ENCODE results near the gene FOXJ1.

The FOXJ1 gene

DNA sequence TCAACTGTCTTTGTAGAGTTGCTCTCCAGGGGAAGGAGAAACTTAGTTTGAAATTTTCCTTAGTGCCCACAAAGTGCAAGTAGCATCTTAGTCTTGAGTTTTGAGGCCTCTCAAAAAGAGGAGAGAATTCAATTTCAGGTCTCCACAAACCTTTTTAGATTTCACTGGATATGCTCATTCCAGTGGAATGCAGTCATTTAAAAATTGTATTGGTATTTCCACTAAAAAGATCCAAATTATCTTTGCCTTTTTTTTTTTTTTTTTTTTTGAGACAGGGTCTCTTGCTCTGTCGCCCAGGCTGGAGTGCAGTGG lies 6.9 kb upstream of the FOXJ1 start:
- TF ChIP-seq BACH2 (CRISPR knock-in tag; IDR thresholded peaks at IDR 0.05; ENCODE audit: borderline replicate concordance) = no peak
- TF ChIP-seq ZNF565 (CRISPR knock-in tag; conservative IDR thresholded peaks at IDR 0.05; ENCODE audit: low read depth) = no peak
- TF ChIP-seq ZNF8 (CRISPR knock-in tag; IDR thresholded peaks at IDR 0.05) = no peak
- TF ChIP-seq, protein P1, sequence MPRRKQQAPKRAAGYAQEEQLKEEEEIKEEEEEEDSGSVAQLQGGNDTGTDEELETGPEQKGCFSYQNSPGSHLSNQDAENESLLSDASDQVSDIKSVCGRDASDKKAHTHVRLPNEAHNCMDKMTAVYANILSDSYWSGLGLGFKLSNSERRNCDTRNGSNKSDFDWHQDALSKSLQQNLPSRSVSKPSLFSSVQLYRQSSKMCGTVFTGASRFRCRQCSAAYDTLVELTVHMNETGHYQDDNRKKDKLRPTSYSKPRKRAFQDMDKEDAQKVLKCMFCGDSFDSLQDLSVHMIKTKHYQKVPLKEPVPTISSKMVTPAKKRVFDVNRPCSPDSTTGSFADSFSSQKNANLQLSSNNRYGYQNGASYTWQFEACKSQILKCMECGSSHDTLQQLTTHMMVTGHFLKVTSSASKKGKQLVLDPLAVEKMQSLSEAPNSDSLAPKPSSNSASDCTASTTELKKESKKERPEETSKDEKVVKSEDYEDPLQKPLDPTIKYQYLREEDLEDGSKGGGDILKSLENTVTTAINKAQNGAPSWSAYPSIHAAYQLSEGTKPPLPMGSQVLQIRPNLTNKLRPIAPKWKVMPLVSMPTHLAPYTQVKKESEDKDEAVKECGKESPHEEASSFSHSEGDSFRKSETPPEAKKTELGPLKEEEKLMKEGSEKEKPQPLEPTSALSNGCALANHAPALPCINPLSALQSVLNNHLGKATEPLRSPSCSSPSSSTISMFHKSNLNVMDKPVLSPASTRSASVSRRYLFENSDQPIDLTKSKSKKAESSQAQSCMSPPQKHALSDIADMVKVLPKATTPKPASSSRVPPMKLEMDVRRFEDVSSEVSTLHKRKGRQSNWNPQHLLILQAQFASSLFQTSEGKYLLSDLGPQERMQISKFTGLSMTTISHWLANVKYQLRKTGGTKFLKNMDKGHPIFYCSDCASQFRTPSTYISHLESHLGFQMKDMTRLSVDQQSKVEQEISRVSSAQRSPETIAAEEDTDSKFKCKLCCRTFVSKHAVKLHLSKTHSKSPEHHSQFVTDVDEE (CRISPR knock-in tag; IDR thresholded peaks at IDR 0.05) = no peak
- no peak for TF ChIP-seq PPARA (CRISPR knock-in tag; IDR thresholded peaks at IDR 0.05; ENCODE audit: borderline replicate concordance)
- no peak for TF ChIP-seq SNAI2 (CRISPR knock-in tag; IDR thresholded peaks at IDR 0.05)
- TF ChIP-seq, protein P2, sequence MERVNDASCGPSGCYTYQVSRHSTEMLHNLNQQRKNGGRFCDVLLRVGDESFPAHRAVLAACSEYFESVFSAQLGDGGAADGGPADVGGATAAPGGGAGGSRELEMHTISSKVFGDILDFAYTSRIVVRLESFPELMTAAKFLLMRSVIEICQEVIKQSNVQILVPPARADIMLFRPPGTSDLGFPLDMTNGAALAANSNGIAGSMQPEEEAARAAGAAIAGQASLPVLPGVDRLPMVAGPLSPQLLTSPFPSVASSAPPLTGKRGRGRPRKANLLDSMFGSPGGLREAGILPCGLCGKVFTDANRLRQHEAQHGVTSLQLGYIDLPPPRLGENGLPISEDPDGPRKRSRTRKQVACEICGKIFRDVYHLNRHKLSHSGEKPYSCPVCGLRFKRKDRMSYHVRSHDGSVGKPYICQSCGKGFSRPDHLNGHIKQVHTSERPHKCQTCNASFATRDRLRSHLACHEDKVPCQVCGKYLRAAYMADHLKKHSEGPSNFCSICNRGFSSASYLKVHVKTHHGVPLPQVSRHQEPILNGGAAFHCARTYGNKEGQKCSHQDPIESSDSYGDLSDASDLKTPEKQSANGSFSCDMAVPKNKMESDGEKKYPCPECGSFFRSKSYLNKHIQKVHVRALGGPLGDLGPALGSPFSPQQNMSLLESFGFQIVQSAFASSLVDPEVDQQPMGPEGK (CRISPR knock-in tag; IDR thresholded peaks at IDR 0.05; ENCODE audit: borderline replicate concordance) = no peak
- no peak for ATAC-seq

DNA sequence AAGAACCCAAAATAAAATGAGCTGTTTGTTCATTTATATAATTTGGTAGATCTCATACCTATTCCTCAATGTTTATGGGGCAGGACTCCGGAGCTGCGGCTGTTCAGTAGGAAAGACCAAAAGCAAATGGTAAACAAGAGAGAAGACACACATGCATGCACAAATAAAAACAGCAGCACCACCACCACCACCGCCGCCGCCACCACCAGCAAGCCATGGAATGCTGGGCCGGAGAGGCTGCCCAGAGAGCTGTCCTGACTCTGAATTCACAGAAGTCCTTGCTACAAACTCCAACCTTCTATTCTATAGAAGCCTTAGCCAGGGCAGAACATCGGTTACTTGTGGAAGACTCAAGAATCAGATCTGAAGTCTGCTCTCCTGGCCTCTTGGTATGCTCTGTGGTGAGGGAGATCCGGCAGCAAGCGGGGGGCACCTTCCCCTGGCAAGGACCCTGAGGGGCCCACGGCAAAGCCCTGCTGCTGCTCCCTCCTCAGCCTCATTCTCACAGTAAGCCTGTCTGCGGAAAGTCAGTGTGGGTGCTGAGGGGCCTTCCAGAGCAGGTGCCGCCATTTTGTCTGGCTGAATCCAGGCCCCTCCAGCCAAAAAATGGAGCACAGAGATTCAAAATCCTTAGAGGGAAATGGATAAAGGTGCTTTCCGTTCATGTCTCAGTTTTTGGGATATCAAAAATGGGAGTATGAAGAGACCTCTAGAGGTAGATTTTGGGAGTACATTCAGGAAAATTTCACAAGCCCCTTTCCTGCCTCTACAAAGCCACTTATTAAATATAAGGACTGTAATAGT lies 6.4 kb upstream of the FOXJ1 start:
- ATAC-seq = peak; percentile 63

DNA sequence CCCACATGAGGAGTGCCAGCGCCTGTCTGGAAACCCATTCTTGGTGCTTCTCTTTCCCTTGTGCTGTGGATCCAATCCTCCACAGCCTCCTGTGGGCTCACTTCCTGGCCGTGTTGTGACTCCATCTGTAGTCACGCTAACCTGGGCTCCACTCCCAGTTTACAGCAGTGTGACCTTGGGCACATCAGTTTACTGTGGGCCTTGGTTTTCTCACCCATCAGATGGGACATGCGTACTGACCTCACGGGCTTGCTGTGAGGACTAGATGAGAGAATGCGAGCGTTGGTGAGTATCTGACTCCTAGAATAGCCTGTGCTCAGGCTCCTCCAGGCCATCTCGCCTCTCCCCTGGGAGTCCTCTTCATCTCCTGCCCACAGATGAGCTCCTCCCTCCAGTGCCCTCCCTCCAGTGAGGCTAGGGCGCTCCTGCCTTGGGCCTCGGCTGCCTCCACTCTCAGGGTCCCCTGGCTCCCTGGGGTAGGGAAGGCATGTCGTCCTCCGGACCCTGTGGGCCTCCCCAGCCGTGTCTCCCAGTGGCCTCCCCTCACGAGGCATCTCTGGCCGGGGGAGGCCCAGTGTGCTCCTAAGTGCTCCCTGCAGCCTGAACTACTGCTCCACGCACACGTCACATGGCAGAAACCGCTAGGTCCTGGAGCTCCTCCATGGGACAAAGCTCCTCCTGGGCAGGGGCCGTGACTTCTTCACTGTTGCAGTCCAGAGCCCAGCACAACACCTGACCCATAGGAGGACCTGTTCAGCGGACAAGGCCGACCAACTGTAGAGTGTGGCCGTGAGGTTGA lies 5.2 kb upstream of the FOXJ1 start:
- ATAC-seq = no peak
- TF ChIP-seq, protein P3, sequence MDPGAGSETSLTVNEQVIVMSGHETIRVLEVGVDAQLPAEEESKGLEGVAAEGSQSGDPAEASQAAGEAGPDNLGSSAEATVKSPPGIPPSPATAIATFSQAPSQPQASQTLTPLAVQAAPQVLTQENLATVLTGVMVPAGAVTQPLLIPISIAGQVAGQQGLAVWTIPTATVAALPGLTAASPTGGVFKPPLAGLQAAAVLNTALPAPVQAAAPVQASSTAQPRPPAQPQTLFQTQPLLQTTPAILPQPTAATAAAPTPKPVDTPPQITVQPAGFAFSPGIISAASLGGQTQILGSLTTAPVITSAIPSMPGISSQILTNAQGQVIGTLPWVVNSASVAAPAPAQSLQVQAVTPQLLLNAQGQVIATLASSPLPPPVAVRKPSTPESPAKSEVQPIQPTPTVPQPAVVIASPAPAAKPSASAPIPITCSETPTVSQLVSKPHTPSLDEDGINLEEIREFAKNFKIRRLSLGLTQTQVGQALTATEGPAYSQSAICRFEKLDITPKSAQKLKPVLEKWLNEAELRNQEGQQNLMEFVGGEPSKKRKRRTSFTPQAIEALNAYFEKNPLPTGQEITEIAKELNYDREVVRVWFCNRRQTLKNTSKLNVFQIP (CRISPR knock-in tag; IDR thresholded peaks at IDR 0.05; ENCODE audit: borderline replicate concordance, low read depth) = no peak
- TF ChIP-seq ESRRG (CRISPR knock-in tag; IDR thresholded peaks at IDR 0.05) (no peak), ARNTL (CRISPR knock-in tag; IDR thresholded peaks at IDR 0.05; ENCODE audit: borderline replicate concordance, low read depth) (no peak), ISL1 (CRISPR knock-in tag; IDR thresholded peaks at IDR 0.05) (no peak), ZC3H10 (CRISPR knock-in tag; IDR thresholded peaks at IDR 0.05) (no peak), TCF4 (CRISPR knock-in tag; IDR thresholded peaks at IDR 0.05; ENCODE audit: borderline replicate concordance) (no peak), CSDC2 (CRISPR knock-in tag; IDR thresholded peaks at IDR 0.05) (no peak)
- TF ChIP-seq, protein P1 (CRISPR knock-in tag; IDR thresholded peaks at IDR 0.05) = no peak

More for the DNA sequence above, 6.4 kb upstream of the FOXJ1 start:
- TF ChIP-seq PPARA (CRISPR knock-in tag; IDR thresholded peaks at IDR 0.05; ENCODE audit: borderline replicate concordance) = no peak
- no peak for TF ChIP-seq TOX (CRISPR knock-in tag; IDR thresholded peaks at IDR 0.05; ENCODE audit: borderline replicate concordance)
- TF ChIP-seq, protein P1 (CRISPR knock-in tag; IDR thresholded peaks at IDR 0.05) = no peak

All from SK-N-SH treated with all-trans-retinoic acid at 6 μM for 48 hours (cell line).